AG09319 (cell line): ENCODE data around the gene ANKLE1.

Experiments
- DNase-seq: peaks from one replicate; pipeline ENCODE4 v3.0.0-alpha.2; 2010; ENCODE audit warnings: low read depth; ENCODE audit errors: extremely low read depth
- CTCF ChIP-seq: IDR thresholded peaks from 2 replicates; pipeline ENCODE4 v1.5.1; 2011; ENCODE audit warnings: low read depth, mild to moderate bottlenecking, inconsistent platforms, low read length, moderate library complexity

ANKLE1 gene

DNA sequence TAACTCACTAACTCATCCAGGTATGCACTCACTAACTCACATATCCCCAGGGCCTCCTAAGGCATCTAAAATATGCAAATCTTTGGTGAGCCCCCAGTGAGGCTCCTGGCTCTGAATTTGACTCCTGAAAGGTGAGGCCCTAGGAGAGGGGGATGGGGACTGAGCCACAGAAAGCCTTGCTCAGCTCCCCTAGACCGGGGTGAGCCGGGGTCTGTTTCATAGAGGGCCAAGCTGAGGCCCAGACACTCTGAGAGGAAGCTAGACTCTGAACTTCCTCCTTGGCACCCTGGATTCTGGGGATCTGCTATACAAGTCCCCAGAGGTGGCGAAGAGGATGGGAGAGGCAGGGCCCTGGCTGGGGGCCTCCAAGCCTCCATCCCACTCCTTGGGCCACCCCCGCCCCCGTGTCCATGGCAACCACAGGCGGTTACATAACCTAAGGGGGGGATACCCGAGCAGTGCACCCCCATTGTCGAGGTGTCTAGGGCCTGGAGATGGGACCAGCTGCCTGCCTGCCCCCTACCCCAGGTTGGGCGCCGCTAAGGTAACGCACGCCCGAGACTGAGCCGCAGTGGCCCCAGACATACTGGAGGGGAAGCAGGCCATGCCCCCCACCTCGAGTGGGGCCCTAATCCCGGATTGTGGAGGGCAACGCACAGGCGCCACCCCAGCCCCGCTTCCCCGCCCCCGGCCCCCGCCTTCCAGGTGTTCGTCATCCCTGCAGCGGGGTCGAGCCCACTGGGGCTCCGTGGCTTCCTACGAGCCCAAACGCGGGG is 20.9 kb downstream of the ANKLE1 start:
- no peak for DNase-seq
- no peak for TF ChIP-seq CTCF

- peak; percentile 33 for TF ChIP-seq CTCF
- peak; percentile 89 for DNase-seq
These were observed 21.7 kb downstream of the ANKLE1 start, which contains the start of gene ABHD8 for GRCh38 chr19:17303167-17303939. TSS of gene ABHD8 (minus strand) at chr19:17303425. CDS start at chr19:17301616, 1,809 bp downstream.

GRCh38 chr19:17303940-17304267 is 22.2 kb downstream of the ANKLE1 start:
- no peak for TF ChIP-seq CTCF
- DNase-seq: no peak

DNA sequence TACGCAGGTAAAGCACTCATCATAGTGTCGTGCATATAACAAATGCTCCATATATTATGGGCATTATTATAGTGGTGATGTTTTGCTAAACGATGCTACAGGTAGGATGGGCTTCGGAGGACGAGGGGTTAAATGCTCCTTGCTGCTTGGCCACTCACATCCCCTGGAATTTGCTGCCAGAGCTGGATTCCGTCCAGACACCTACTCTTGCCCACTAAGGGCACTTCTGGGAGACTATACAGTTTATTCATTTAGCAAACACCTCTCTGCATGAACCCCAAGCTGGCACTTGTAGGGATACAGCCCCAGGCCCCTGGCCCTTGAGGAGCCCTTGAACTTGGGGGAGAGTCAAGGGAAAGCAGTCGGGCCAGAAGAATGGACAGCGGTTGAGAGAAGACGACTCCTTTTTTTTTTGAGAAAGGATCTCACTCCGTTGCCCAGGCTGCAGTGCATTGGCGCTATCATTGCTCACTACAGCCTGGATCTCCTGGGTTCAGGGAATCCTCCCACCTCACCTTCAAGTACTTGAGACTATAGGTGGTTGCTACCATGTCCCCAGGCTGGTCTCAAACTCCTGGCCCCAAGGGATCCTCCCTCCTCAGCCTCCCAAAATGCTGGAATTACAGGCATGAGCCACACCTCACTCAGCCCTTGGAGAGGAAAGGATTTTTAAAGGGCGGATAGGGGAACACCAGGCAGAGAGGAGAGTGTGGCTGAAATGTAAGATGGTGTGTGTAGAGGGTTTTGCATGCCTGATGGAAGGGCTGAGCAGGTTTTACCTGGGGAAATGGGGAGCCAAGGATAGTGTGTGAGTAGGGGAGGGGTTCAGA is 22.9 kb downstream of the ANKLE1 start:
- no peak for DNase-seq
- no peak for TF ChIP-seq CTCF

DNA sequence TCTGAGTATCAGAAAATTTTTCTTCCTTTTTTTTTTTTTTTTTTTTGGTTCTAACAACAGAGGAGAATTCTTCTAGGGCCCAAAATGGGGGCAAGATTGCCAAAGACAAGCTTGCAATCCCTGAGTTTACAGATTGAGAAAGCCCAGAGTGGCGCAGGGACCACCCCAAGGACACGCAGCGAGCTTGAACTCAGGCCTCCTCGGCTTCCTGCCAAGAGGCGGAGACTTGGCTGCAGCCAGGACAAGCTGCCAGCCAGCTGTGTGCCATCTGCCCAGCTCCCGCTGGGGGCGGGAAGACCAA is 23.5 kb downstream of the ANKLE1 start:
- TF ChIP-seq CTCF: no peak
- DNase-seq: no peak

DNA sequence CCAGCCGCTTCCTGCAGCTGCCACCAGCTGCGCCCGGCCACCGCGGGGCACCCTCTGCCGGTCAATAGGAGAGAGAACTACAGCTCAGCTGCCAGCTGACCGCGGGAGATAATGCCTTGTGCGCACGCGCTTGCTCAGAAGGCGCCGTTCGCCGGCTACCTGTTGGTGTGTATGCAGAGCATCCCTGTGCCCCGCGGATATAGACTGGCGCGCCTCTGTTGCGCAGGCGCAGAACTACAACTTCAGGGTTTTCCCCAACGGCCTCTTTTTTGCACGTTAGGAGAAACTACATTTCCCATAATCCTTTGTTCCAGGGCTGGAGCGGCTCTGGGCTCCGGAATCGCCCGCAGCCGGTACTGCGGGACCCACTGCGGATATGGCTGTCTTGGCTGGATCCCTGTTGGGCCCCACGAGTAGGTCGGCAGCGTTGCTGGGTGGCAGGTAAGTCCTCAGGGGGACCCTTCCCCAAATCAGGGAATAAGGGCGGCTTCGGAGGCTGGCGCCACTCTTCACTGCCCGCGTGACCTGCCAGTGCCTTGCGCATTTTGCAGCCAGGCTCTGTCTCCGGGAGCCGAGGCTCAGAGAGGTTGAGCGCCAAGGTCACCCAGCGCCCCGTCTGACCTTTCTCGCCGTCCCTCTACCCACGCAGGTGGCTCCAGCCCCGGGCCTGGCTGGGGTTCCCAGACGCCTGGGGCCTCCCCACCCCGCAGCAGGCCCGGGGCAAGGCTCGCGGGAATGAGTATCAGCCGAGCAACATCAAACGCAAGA is 24.0 kb downstream of the ANKLE1 start, which contains the start of gene MRPL34:
Gene MRPL34, plus strand, starts transcription at position 356 of the 768 bp plus-strand sequence. Its CDS starts 21 bp downstream, at position 377.
- peak; percentile 79 for TF ChIP-seq CTCF
- peak; percentile 98 for DNase-seq
